ENCODE measurements around the gene GYS2. TPM values are rescaled to one million over a fixed set of nuclear protein-coding genes. Genes with fewer than 3 reads are reported as not detected.

The GYS2 gene
- total RNA-seq, 1 experiment from 2014 or later = 0.66 TPM

GRCh38 chr12:21638054-21638891 lies 33.6 kb upstream of the GYS2 start:
- Mint-ChIP-seq H3K9me3 (ENCODE audit: unreplicated experiment) (no peaks in the 10 kb centered on the region), H3K27ac (ENCODE audit: unreplicated experiment) (peak overlapping the region; percentile 54), H3K36me3 (ENCODE audit: insufficient read depth, unreplicated experiment) (peaks cover 91% of the 10 kb centered on the region), H3K4me1 (ENCODE audit: low read depth, unreplicated experiment) (peaks cover 41% of the 10 kb centered on the region), H3K4me3 (ENCODE audit: unreplicated experiment) (peak overlapping the region; percentile 49), H3K27me3 (ENCODE audit: insufficient read depth, unreplicated experiment) (no peaks in the 10 kb centered on the region)
- Histone ChIP-seq H3K4me3 (ENCODE audit: low read depth, low read length) (no peak overlapping the region), H3K4me1 (peaks cover 57% of the 10 kb centered on the region), H3K27me3 (replicated peaks; ENCODE audit: control insufficient read depth, insufficient read depth, low read length) (no peaks in the 10 kb centered on the region), H3K9me3 (no peaks in the 10 kb centered on the region), H3K36me3 (ENCODE audit: control insufficient read depth, insufficient read depth, low read length) (0 out of 2 replicates have a peak, but pooled peaks cover 5% of the 10 kb centered on the region)
- ChIA-PET CTCF (interaction anchor here (0.6 kb wide), 1 partner anchor 114 kb away, joined by 3 read pairs; no protein-coding TSS in a partner anchor), POLR2A (no interaction called here)
- no peak for TF ChIP-seq CTCF (IDR thresholded peaks at IDR 0.05; ENCODE audit: insufficient read depth in 1 of 2, low read depth in 1 of 2, low read length in 1 of 2, severe bottlenecking in 1 of 2, unreplicated experiment in 1 of 2)
- peak in 1 of 2 experiments; percentile 67 for DNase-seq
- no TSS peak for BruUV-seq (replicated peaks)
- intact Hi-C loops (cut with micrococcal nuclease; ENCODE audit: unreplicated experiment) = loop anchor here (2.0 kb wide), 1 partner anchor 43 kb away; no protein-coding TSS in a partner anchor

GRCh38 chr12:21634245-21634644 lies 29.6 kb upstream of the GYS2 start:
- BruUV-seq (replicated peaks) = no TSS peak
- no peak overlapping the region for H3K27ac Mint-ChIP-seq (ENCODE audit: unreplicated experiment)
- POLR2A ChIA-PET = no interaction called here
- no peak overlapping the region for H3K4me3 Mint-ChIP-seq (ENCODE audit: unreplicated experiment)
- no peaks in the 10 kb centered on the region for H3K27me3 Mint-ChIP-seq (ENCODE audit: insufficient read depth, unreplicated experiment)
- Histone ChIP-seq H3K9me3 (no peaks in the 10 kb centered on the region), H3K36me3 (ENCODE audit: control insufficient read depth, insufficient read depth, low read length) (0 out of 2 replicates have a peak, but pooled peaks cover 1% of the 10 kb centered on the region), H3K27me3 (replicated peaks; ENCODE audit: control insufficient read depth, insufficient read depth, low read length) (no peaks in the 10 kb centered on the region), H3K4me3 (ENCODE audit: low read depth, low read length) (no peak overlapping the region), H3K4me1 (peaks cover 24% of the 10 kb centered on the region)
- H3K4me1 Mint-ChIP-seq (ENCODE audit: low read depth, unreplicated experiment) = peaks cover 17% of the 10 kb centered on the region
- peaks cover 55% of the 10 kb centered on the region for H3K36me3 Mint-ChIP-seq (ENCODE audit: insufficient read depth, unreplicated experiment)
- H3K9me3 Mint-ChIP-seq (ENCODE audit: unreplicated experiment) = no peaks in the 10 kb centered on the region
- no peak for DNase-seq
- CTCF ChIA-PET = no interaction called here
- intact Hi-C loops (cut with micrococcal nuclease; ENCODE audit: unreplicated experiment) = no loop called here
- TF ChIP-seq CTCF (IDR thresholded peaks at IDR 0.05; ENCODE audit: insufficient read depth in 1 of 2, low read depth in 1 of 2, low read length in 1 of 2, severe bottlenecking in 1 of 2, unreplicated experiment in 1 of 2) = no peak

GRCh38 chr12:21631367-21631766 lies 26.7 kb upstream of the GYS2 start:
- no peaks in the 10 kb centered on the region for H3K4me1 ChIP-seq
- no peak for TF ChIP-seq CTCF (IDR thresholded peaks at IDR 0.05; ENCODE audit: insufficient read depth in 1 of 2, low read depth in 1 of 2, low read length in 1 of 2, severe bottlenecking in 1 of 2, unreplicated experiment in 1 of 2)
- no peak overlapping the region for H3K27ac Mint-ChIP-seq (ENCODE audit: unreplicated experiment)
- no peaks in the 10 kb centered on the region for H3K27me3 ChIP-seq (replicated peaks; ENCODE audit: control insufficient read depth, insufficient read depth, low read length)
- no peaks in the 10 kb centered on the region for H3K9me3 ChIP-seq
- H3K4me1 Mint-ChIP-seq (ENCODE audit: low read depth, unreplicated experiment) = no peaks in the 10 kb centered on the region
- no peak overlapping the region for H3K4me3 ChIP-seq (ENCODE audit: low read depth, low read length)
- no peaks in the 10 kb centered on the region for H3K9me3 Mint-ChIP-seq (ENCODE audit: unreplicated experiment)
- no peak overlapping the region for H3K4me3 Mint-ChIP-seq (ENCODE audit: unreplicated experiment)
- no TSS peak for BruUV-seq (replicated peaks)
- no peak for DNase-seq
- ChIA-PET POLR2A (no interaction called here), CTCF (interaction anchor here (0.7 kb wide), 1 partner anchor 133 kb away, joined by 3 read pairs; no protein-coding TSS in a partner anchor)
- peaks cover 26% of the 10 kb centered on the region for H3K36me3 Mint-ChIP-seq (ENCODE audit: insufficient read depth, unreplicated experiment)
- intact Hi-C loops (cut with micrococcal nuclease; ENCODE audit: unreplicated experiment) = no loop called here
- H3K27me3 Mint-ChIP-seq (ENCODE audit: insufficient read depth, unreplicated experiment) = no peaks in the 10 kb centered on the region
- no peaks in the 10 kb centered on the region for H3K36me3 ChIP-seq (ENCODE audit: control insufficient read depth, insufficient read depth, low read length)

Measured in Caco-2 (cell line).